OCI-LY1 (cell line): ENCODE measurements around the gene NSD1.
A peak's percentile ranks its signal among the peaks of the same experiment; 100 is the strongest.

Experiments
- H2AFZ ChIP-seq: fragments of 200-600 bp; sonication (generic), shearing (Covaris generic); 2 replicates; pipeline ENCODE4 v1.6.0; 2014; ENCODE audit warnings: antibody characterized with exemption, mild to moderate bottlenecking, low read length
- H3F3A ChIP-seq: fragments of 200-600 bp; sonication (generic), shearing (Covaris generic); 2 replicates; pipeline ENCODE4 v1.6.0; 2014; ENCODE audit warnings: mild to moderate bottlenecking, antibody characterized with exemption, low read length, moderate library complexity; ENCODE audit not compliant: insufficient read depth
- H3K27ac ChIP-seq: fragments of 200-600 bp; sonication (generic); 2 replicates; pipeline ENCODE4 v1.5.1; 2014; ENCODE audit warnings: low read length, mixed run types, mild to moderate bottlenecking, low read depth; ENCODE audit not compliant: poor library complexity, severe bottlenecking
- H3K27me3 ChIP-seq: fragments of 200-600 bp; sonication (generic); 2 replicates; pipeline ENCODE4 v1.6.0; 2014; ENCODE audit warnings: antibody characterized with exemption, mild to moderate bottlenecking, low read length, moderate library complexity; ENCODE audit not compliant: insufficient read depth
- H3K36me3 ChIP-seq: fragments of 200-600 bp; sonication (generic); 2 replicates; pipeline ENCODE4 v1.6.1; 2014; ENCODE audit warnings: mild to moderate bottlenecking, antibody characterized with exemption, low read length, moderate library complexity, mixed read lengths; ENCODE audit not compliant: insufficient read depth
- H3K4me1 ChIP-seq: fragments of 200-600 bp; sonication (generic); 2 replicates; pipeline ENCODE4 v1.5.1; 2014; ENCODE audit warnings: mild to moderate bottlenecking, low read length, moderate library complexity; ENCODE audit not compliant: insufficient read depth, severe bottlenecking
- H3K4me2 ChIP-seq: fragments of 200-600 bp; sonication (generic), shearing (Covaris generic); 2 replicates; pipeline ENCODE4 v1.6.1; 2014; ENCODE audit warnings: low read length
- H3K4me3 ChIP-seq: fragments of 200-600 bp; sonication (generic); 2 replicates; pipeline ENCODE4 v1.5.1; 2014; ENCODE audit warnings: low read length, low read depth, mild to moderate bottlenecking, mixed read lengths; ENCODE audit not compliant: poor library complexity, severe bottlenecking
- H3K79me2 ChIP-seq: fragments of 200-600 bp; shearing (Covaris generic); 2 replicates; pipeline ENCODE4 v1.6.1; 2016; ENCODE audit warnings: mixed run types, low read length, mixed read lengths; ENCODE audit not compliant: insufficient read depth
- H3K9ac ChIP-seq: fragments of 200-600 bp; sonication (generic), shearing (Covaris generic); 2 replicates; pipeline ENCODE4 v1.6.1; 2014; ENCODE audit warnings: mild to moderate bottlenecking, low read length, mixed read lengths
- H3K9me2 ChIP-seq: fragments of 200-600 bp; sonication (generic), shearing (Covaris generic); 2 replicates; pipeline ENCODE4 v1.6.1; 2014; ENCODE audit warnings: low read depth, mild to moderate bottlenecking, low read length, mixed read lengths
- H3K9me3 ChIP-seq: fragments of 200-600 bp; shearing (Covaris generic); 2 replicates; pipeline ENCODE4 v1.6.1; 2014; ENCODE audit warnings: low read length, mixed read lengths
- H4K20me1 ChIP-seq: fragments of 200-600 bp; sonication (generic), shearing (Covaris generic); 2 replicates; pipeline ENCODE4 v1.6.0; 2016; ENCODE audit warnings: mild to moderate bottlenecking, low read length; ENCODE audit not compliant: insufficient read depth
- EZH2 ChIP-seq: fragments of 200-600 bp; sonication (generic), shearing (Covaris generic); IDR thresholded peaks from 2 replicates; pipeline ENCODE4 v1.8.0; 2017; ENCODE audit warnings: borderline replicate concordance, mixed run types, mild to moderate bottlenecking, antibody characterized with exemption, low read length, moderate library complexity, mixed read lengths
- TF ChIP-seq, protein P1 (sequence below): fragments of 200-600 bp; sonication (generic), shearing (Covaris generic); IDR thresholded peaks from 2 replicates; pipeline ENCODE4 v1.5.1; 2017; ENCODE audit warnings: mild to moderate bottlenecking, antibody characterized with exemption, low read length, moderate library complexity, mixed read lengths

Gene NSD1

DNA sequence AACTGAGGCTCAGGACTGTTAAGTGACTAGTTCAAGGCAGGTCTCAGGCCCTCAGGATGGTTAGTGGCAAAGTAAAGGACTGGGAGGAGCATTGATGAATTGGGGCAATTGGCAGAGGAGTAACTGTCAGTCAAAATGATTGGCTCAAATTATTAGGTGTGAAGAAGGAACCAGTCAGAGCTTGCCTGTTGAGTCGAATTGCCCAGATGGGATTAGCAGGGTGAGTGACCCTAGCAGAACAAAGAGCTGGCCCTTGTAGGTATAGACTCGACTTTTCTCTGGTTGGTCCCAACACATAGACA, 2.6 kb upstream of the NSD1 start:
- peaks cover 15% of the 10 kb centered on the region for H3K79me2 ChIP-seq
- no peak overlapping the region for H3K4me3 ChIP-seq
- no peaks in the 10 kb centered on the region for H3K27me3 ChIP-seq
- H2AFZ ChIP-seq = no peak overlapping the region
- no peak overlapping the region for H3K27ac ChIP-seq
- H3K9me2 ChIP-seq = no peaks in the 10 kb centered on the region
- no peak for TF ChIP-seq EZH2
- TF ChIP-seq, protein P1, sequence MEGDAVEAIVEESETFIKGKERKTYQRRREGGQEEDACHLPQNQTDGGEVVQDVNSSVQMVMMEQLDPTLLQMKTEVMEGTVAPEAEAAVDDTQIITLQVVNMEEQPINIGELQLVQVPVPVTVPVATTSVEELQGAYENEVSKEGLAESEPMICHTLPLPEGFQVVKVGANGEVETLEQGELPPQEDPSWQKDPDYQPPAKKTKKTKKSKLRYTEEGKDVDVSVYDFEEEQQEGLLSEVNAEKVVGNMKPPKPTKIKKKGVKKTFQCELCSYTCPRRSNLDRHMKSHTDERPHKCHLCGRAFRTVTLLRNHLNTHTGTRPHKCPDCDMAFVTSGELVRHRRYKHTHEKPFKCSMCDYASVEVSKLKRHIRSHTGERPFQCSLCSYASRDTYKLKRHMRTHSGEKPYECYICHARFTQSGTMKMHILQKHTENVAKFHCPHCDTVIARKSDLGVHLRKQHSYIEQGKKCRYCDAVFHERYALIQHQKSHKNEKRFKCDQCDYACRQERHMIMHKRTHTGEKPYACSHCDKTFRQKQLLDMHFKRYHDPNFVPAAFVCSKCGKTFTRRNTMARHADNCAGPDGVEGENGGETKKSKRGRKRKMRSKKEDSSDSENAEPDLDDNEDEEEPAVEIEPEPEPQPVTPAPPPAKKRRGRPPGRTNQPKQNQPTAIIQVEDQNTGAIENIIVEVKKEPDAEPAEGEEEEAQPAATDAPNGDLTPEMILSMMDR = no peak
- H3F3A ChIP-seq = no peaks in the 10 kb centered on the region
- H3K9ac ChIP-seq = no peak overlapping the region
- H3K4me1 ChIP-seq = peaks cover 24% of the 10 kb centered on the region
- H3K9me3 ChIP-seq = no peaks in the 10 kb centered on the region
- H3K4me2 ChIP-seq = no peak overlapping the region
- H4K20me1 ChIP-seq = no peaks in the 10 kb centered on the region
- peaks cover 11% of the 10 kb centered on the region for H3K36me3 ChIP-seq

DNA sequence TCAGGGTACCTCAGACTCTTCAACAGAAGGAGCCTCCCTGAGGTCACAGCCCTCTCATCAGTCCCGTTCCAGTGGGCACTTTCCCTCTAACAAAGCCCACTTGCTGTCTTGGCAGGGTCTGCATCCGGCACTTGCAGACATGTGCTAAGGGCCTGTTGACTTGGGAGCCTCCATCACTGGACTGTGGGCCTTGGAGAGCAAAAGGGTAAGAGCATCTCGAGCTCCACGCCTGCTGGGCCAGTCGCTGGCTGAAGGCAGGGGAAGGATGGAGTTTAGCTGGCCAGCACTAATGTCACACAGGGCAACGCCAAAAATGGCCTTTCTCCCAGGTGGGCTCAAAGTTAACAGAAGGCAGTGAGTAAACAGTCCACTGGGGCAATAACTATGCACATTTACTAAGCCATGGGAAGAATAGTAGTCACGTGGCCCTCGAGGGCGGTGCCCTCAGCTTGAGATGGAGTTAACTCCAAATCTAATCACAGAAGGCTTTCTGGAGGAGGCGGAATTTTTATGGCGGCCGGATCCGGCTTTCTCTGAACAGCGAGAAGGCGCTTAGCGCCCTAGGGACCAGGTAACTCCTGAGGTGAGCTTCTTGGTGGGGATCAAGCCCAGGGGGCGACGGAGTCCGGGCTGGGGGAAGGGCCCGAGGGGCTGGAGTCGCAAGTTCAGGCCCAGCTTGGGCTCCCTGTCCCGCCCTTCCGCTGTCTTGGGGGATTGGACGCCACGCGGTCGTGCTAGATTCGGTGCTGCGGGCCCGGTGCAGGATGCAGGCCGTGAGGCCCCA, 2.0 kb upstream of the NSD1 start:
- H3K36me3 ChIP-seq = peaks cover 17% of the 10 kb centered on the region
- H3K9me2 ChIP-seq = no peaks in the 10 kb centered on the region
- H3F3A ChIP-seq = no peaks in the 10 kb centered on the region
- H3K4me3 ChIP-seq = no peak overlapping the region
- H4K20me1 ChIP-seq = no peaks in the 10 kb centered on the region
- H3K9ac ChIP-seq = no peak overlapping the region
- no peak overlapping the region for H3K4me2 ChIP-seq
- H2AFZ ChIP-seq = no peak overlapping the region
- H3K79me2 ChIP-seq = peaks cover 20% of the 10 kb centered on the region
- peaks cover 29% of the 10 kb centered on the region for H3K4me1 ChIP-seq
- H3K27ac ChIP-seq = no peak overlapping the region
- TF ChIP-seq EZH2 = no peak
- TF ChIP-seq, protein P1 = no peak
- no peaks in the 10 kb centered on the region for H3K9me3 ChIP-seq
- no peaks in the 10 kb centered on the region for H3K27me3 ChIP-seq

DNA sequence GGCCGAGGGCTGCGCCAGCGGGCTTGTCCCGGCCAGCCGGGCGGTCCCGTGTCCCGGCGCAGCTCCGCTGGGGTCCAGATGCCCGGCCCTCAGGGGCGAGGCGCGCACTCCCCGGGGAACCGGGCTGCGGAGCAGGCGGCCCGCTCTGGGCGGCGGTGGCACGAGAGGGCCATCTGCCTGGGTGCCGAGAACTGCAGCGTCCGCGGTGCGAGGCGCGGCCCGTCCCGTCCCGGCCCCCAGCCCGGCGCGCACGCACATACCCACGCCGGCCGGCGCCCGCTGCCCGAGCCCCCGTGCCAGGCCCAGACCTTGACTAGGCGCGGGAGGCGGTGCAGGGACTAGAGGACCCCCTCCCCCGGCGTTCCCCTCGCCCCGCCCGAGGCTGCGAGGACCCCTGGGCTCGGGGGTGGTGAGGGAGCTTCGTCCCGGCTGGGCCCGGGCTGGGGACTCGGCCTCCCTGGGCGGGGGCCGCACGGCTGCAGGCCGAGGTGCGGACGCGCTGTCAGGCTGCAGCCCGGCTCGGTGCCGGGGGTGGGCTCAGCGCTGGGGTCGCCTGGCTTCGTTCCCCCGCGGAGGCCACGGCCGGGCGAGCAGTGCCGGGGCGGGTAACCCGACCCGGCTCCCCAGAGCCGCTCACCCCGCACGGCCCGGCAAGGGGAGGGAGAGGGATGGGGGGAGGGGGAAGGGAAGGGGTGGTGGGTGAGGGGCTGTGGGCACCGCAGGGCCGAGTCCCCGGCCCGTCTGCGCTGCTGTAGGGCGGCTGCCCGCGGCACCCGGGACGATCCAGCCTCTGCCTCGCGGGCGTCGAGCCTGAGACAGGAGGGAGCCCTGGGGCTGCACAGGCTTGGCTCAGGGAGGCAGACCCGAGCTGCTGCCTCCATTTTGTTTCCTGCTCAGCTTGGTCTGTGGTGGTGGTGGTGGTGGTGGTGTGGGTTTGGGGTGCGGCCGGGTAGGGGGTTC, 1.2 kb upstream of the NSD1 start:
- Histone ChIP-seq H2AFZ (no peak overlapping the region), H3K4me1 (peaks cover 38% of the 10 kb centered on the region), H3K4me3 (peak overlapping the region; percentile 86)

More for the DNA sequence above, 1.2 kb upstream of the NSD1 start:
- Histone ChIP-seq H3K36me3 (peaks cover 26% of the 10 kb centered on the region), H3F3A (no peaks in the 10 kb centered on the region), H3K9ac (peak overlapping the region; percentile 74), H3K9me3 (no peaks in the 10 kb centered on the region), H3K79me2 (peaks cover 29% of the 10 kb centered on the region), H3K27ac (peak overlapping the region; percentile 56), H4K20me1 (no peaks in the 10 kb centered on the region), H3K4me2 (peak overlapping the region; percentile 99), H3K27me3 (no peaks in the 10 kb centered on the region), H3K9me2 (no peaks in the 10 kb centered on the region)
- no peak for TF ChIP-seq EZH2
- TF ChIP-seq, protein P1 = no peak
